Brain microvascular endothelial cell (primary cell): ENCODE measurements around the gene MPEG1.

Experiments used
- DNase-seq: peaks from one replicate; pipeline ENCODE4 v3.0.0-alpha.2; 2020
- H3K27ac ChIP-seq: fragments of 250-450 bp; sonication (Bioruptor Pico); 2 replicates; pipeline ENCODE4 v1.5.1; 2020; ENCODE audit warnings: mild to moderate bottlenecking, moderate library complexity
- H3K27me3 ChIP-seq: fragments of 250-450 bp; sonication (Bioruptor Pico); replicated peaks from 2 replicates; pipeline ENCODE4 v1.5.1; 2020; ENCODE audit warnings: mild to moderate bottlenecking
- H3K36me3 ChIP-seq: fragments of 250-450 bp; sonication (Bioruptor Pico); replicated peaks from 2 replicates; pipeline ENCODE4 v1.5.1; 2020; ENCODE audit warnings: mild to moderate bottlenecking
- H3K4me3 ChIP-seq: 2 replicates; pipeline ENCODE4 v1.5.1; 2011; ENCODE audit warnings: low read depth, mild to moderate bottlenecking, control low read depth, low read length, moderate library complexity
- in situ Hi-C: cut with HindIII; loops from 2 replicates; pipeline ENCODE4 v1.10.0; 2017; ENCODE audit warnings: low sequenced_read_pairs, low pct_ligation_motif_present
- TF ChIP-seq, protein P1 (sequence below): IDR thresholded peaks from 2 replicates; pipeline ENCODE4 v1.5.1; 2011; ENCODE audit warnings: low read depth, mild to moderate bottlenecking, moderate library complexity, low read length, control low read depth, inconsistent platforms; ENCODE audit errors: missing control alignments

MPEG1 gene

DNA sequence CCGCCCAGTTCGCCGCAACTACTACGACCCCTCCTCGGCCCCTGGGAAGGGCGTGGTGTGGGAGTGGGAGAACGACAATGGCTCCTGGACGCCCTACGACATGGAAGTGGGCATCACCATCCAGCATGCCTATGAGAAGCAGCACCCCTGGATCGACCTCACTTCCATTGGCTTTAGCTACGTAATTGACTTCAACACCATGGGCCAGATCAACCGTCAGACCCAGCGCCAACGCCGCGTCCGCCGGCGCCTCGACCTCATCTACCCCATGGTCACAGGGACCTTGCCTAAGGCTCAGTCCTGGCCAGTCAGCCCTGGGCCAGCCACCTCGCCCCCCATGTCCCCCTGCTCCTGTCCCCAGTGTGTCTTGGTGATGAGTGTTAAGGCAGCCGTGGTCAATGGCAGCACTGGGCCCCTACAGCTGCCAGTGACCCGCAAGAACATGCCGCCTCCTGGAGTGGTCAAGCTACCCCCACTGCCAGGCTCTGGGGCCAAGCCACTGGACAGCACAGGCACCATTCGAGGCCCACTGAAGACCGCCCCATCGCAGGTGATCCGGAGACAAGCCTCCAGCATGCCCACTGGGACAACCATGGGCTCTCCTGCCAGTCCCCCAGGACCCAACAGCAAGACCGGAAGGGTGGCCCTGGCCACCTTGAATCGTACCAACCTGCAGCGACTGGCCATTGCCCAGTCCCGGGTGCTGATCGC is 30.8 kb downstream of the MPEG1 start:
- no peaks in the 10 kb centered on the region for H3K36me3 ChIP-seq
- no peak overlapping the region for H3K27ac ChIP-seq
- in situ Hi-C loops, result no loop called here
- H3K4me3 ChIP-seq, result no peak overlapping the region
- no peaks in the 10 kb centered on the region for H3K27me3 ChIP-seq
- TF ChIP-seq, protein P1, sequence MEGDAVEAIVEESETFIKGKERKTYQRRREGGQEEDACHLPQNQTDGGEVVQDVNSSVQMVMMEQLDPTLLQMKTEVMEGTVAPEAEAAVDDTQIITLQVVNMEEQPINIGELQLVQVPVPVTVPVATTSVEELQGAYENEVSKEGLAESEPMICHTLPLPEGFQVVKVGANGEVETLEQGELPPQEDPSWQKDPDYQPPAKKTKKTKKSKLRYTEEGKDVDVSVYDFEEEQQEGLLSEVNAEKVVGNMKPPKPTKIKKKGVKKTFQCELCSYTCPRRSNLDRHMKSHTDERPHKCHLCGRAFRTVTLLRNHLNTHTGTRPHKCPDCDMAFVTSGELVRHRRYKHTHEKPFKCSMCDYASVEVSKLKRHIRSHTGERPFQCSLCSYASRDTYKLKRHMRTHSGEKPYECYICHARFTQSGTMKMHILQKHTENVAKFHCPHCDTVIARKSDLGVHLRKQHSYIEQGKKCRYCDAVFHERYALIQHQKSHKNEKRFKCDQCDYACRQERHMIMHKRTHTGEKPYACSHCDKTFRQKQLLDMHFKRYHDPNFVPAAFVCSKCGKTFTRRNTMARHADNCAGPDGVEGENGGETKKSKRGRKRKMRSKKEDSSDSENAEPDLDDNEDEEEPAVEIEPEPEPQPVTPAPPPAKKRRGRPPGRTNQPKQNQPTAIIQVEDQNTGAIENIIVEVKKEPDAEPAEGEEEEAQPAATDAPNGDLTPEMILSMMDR, result no peak
- DNase-seq, result no peak

DNA sequence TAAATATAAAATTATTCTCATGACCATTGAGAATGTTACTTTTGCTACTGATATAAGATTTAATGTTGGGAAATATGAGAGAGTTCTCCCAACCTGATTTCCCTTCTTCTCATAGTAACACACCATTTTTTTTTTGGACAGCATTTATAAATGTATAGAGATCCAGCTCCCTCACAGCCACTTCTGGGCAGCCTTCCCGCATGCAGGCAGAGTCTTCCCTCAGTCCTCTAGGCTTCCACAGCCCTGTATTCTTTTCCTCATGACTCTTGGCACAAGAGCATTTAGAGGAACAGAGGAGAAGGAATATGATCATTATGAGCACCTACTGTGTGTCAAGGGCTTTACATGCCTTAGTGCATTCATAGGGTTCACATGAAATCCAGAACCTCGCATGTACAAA is 31.8 kb downstream of the MPEG1 start:
- H3K27ac ChIP-seq, result no peak overlapping the region
- TF ChIP-seq, protein P1, result no peak
- DNase-seq, result no peak
- no peaks in the 10 kb centered on the region for H3K27me3 ChIP-seq
- in situ Hi-C loops, result no loop called here
- no peak overlapping the region for H3K4me3 ChIP-seq
- H3K36me3 ChIP-seq, result no peaks in the 10 kb centered on the region

DNA sequence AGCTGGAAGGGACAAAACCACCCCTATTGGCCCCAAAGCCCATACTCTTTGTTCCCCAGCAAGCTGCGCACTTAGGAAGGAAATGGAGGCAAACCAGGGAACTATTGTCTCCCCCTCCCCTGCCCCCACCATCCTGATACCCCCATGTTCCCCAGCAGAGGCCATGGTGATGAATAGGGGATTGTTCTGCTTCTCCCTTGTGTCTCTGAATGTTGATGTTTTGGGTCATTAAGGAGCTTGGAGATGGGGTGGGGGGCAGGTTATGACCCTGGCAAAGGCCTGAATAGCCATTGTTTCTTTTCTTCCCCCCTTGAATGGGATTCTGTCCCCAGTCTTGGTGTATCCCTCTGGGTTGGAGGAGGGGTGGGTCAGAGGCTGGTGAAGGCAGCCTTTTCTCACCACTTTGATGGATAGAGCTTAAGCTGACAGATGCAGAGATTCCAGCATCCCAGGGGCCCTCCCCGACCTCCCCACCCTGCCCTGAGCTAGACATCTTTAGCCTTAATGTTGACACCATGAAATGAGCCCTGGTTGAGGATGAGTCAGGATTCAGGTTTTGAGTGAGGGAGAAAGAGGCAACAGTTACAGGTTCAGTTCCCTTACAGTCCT is 32.5 kb downstream of the MPEG1 start:
- Histone ChIP-seq H3K36me3 (no peaks in the 10 kb centered on the region), H3K4me3 (no peak overlapping the region), H3K27me3 (no peaks in the 10 kb centered on the region), H3K27ac (no peak overlapping the region)
- TF ChIP-seq, protein P1, result no peak
- DNase-seq, result no peak
- in situ Hi-C loops, result no loop called here

DNA sequence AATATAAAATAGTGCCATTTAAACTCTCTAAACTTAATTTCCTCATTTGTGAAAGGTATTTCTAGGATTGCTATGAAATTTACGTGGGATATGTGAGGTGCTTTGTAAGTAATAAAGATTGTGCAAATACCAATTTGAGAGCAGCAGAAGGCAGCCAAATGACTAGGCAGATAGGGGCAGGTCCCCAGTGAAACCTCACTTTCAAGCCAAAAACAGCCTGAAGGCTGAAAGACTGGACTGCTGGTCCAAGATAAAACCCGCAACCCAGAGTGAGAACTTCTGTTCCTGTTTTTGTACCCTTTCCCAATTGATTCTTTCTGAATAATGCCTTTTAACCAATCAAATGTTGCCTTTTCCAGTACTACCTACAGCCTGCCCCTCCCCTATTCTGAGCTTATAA is 33.6 kb downstream of the MPEG1 start:
- Histone ChIP-seq H3K4me3 (no peak overlapping the region), H3K27ac (no peak overlapping the region), H3K27me3 (no peaks in the 10 kb centered on the region), H3K36me3 (no peaks in the 10 kb centered on the region)
- TF ChIP-seq, protein P1, result no peak
- in situ Hi-C loops, result no loop called here
- no peak for DNase-seq

DNA sequence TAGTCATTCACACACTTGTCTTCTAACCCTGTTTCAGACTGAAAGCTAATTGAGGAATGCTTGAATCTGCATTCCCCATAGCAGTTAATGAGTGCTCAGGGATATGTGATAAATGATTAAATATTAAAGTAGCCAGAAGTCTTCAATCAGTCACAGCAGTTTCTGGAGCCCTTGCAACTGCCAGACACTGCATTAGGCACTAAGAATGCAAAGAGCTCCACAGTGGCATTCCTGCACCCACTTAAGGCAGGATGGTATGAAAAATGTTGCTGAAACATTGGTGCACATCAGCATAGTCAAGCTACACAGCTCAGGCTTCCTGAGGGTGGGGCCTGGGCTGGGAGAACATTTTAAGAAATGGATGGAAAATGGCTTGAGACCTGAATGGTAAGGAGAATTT is 34.3 kb downstream of the MPEG1 start:
- TF ChIP-seq, protein P1, result no peak
- no peaks in the 10 kb centered on the region for H3K36me3 ChIP-seq
- in situ Hi-C loops, result no loop called here
- H3K27me3 ChIP-seq, result peaks cover under 1% of the 10 kb centered on the region
- no peak overlapping the region for H3K27ac ChIP-seq
- no peak for DNase-seq
- H3K4me3 ChIP-seq, result no peak overlapping the region
